GM18498 (cell line): ENCODE data around the gene DUOX2.

ENCODE experiments used
- ATAC-seq: cut with Tn5 transposase; IDR thresholded peaks from one replicate; pipeline ENCODE4 v1.9.1; 2021; ENCODE audit warnings: mild to moderate bottlenecking, moderate library complexity; ENCODE audit not compliant: unreplicated experiment

The DUOX2 gene

GRCh38 chr15:45114076-45114750 lies at the start of gene DUOX2, which contains the start of gene DUOXA2:
TSS of gene DUOX2 (minus strand) at chr15:45114172. CDS start at chr15:45113411, 761 bp downstream.
TSS of gene DUOXA2 (plus strand) at chr15:45114326. CDS start at chr15:45114606, 280 bp downstream.
- ATAC-seq: no peak

GRCh38 chr15:45163508-45163856 lies 49.5 kb upstream of the DUOX2 start:
- ATAC-seq: no peak

- ATAC-seq: peak; percentile 48
These were observed 49.0 kb upstream of the DUOX2 start for GRCh38 chr15:45162771-45163507.

- ATAC-seq: no peak
These were observed 47.7 kb upstream of the DUOX2 start for GRCh38 chr15:45161666-45162065.

- ATAC-seq: no peak
These were observed 44.0 kb upstream of the DUOX2 start for GRCh38 chr15:45157974-45158373.

- ATAC-seq: no peak
These were observed 42.9 kb upstream of the DUOX2 start for GRCh38 chr15:45156744-45157455.

- no peak for ATAC-seq
These were observed 41.8 kb upstream of the DUOX2 start for GRCh38 chr15:45155739-45156138.

GRCh38 chr15:45151998-45152828 lies 38.2 kb upstream of the DUOX2 start:
- no peak for ATAC-seq

- no peak for ATAC-seq
These were observed 37.0 kb upstream of the DUOX2 start for GRCh38 chr15:45150997-45151396.

GRCh38 chr15:45150481-45150880 lies 36.5 kb upstream of the DUOX2 start:
- no peak for ATAC-seq

GRCh38 chr15:45149060-45149459 lies 35.1 kb upstream of the DUOX2 start:
- ATAC-seq: no peak

- ATAC-seq: no peak
These were observed 34.4 kb upstream of the DUOX2 start for GRCh38 chr15:45148076-45149059.

- no peak for ATAC-seq
These were observed 33.6 kb upstream of the DUOX2 start for GRCh38 chr15:45147606-45148005.

- ATAC-seq: no peak
These were observed 32.4 kb upstream of the DUOX2 start for GRCh38 chr15:45146405-45146804.

GRCh38 chr15:45144775-45145174 lies 30.8 kb upstream of the DUOX2 start:
- ATAC-seq: no peak

GRCh38 chr15:45143946-45144345 lies 30.0 kb upstream of the DUOX2 start:
- ATAC-seq: no peak

GRCh38 chr15:45143056-45143455 lies 29.1 kb upstream of the DUOX2 start:
- no peak for ATAC-seq

GRCh38 chr15:45141386-45141785 lies 27.4 kb upstream of the DUOX2 start:
- ATAC-seq: no peak

GRCh38 chr15:45140557-45141250 lies 26.7 kb upstream of the DUOX2 start:
- no peak for ATAC-seq
